Liver (tissue), 9 donors: ENCODE data around the gene XRCC6. TPM values are rescaled to one million over a fixed set of nuclear protein-coding genes. Genes with fewer than 3 reads are reported as not detected.

ENCODE experiments used
- DNase-seq: peaks from one replicate; pipeline ENCODE4 v3.0.0-alpha.2; 2017; ENCODE audit warnings: low spot score
- H3K27ac ChIP-seq, 2 donors: one replicate each; pipeline ENCODE4 v1.7.0; 2013; ENCODE audit warnings: inconsistent platforms in 2 of 2, low read length in 2 of 2, control low read depth in 1 of 2, low read depth in 1 of 2, mild to moderate bottlenecking in 1 of 2
- H3K27me3 ChIP-seq, 4 donors: one replicate each; pipeline versions ENCODE4 v1.6.1 to v1.7.0; 2013; ENCODE audit warnings: low read length in 3 of 4, inconsistent platforms in 1 of 4, mild to moderate bottlenecking in 1 of 4, moderate library complexity in 1 of 4; ENCODE audit not compliant: control insufficient read depth in 4 of 4, insufficient read depth in 4 of 4
- H3K36me3 ChIP-seq, 4 donors: one replicate each; pipeline versions ENCODE4 v1.6.1 to v1.7.0; 2013; ENCODE audit warnings: low read length in 3 of 4, mild to moderate bottlenecking in 3 of 4, low read depth in 1 of 4, moderate library complexity in 1 of 4; ENCODE audit not compliant: control insufficient read depth in 4 of 4, insufficient read depth in 3 of 4
- H3K4me1 ChIP-seq, 4 donors: one replicate each; pipeline versions ENCODE4 v1.6.1 to v1.7.0; 2013; ENCODE audit warnings: low read length in 3 of 4, mild to moderate bottlenecking in 3 of 4, moderate library complexity in 1 of 4; ENCODE audit not compliant: control insufficient read depth in 4 of 4, insufficient read depth in 4 of 4
- H3K4me3 ChIP-seq, 3 donors: one replicate each; pipeline versions ENCODE4 v1.6.1 to v1.7.0; 2013; ENCODE audit warnings: low read length in 3 of 3, control low read depth in 1 of 3, low read depth in 1 of 3, mild to moderate bottlenecking in 1 of 3
- H3K9ac ChIP-seq, 2 donors: one replicate each; pipeline ENCODE4 v1.7.0; 2013; ENCODE audit warnings: low read length in 2 of 2, mild to moderate bottlenecking in 2 of 2, moderate library complexity in 2 of 2, control low read depth in 1 of 2, low read depth in 1 of 2
- H3K9me3 ChIP-seq, 4 donors: one replicate each; pipeline versions ENCODE4 v1.6.1 to v1.7.0; 2013; ENCODE audit warnings: low read length in 3 of 4; ENCODE audit not compliant: control insufficient read depth in 4 of 4
- EGR1 ChIP-seq, 2 donors: IDR thresholded peaks; 2 replicates each; pipeline ENCODE4 v1.6.1; 2016 to 2018; ENCODE audit warnings: antibody characterized with exemption in 2 of 2, low read depth in 2 of 2
- FOXA1 ChIP-seq: IDR thresholded peaks from 2 replicates; pipeline ENCODE4 v1.6.1; 2016; ENCODE audit warnings: antibody characterized with exemption
- FOXA2 ChIP-seq: IDR thresholded peaks from 2 replicates; pipeline ENCODE4 v1.6.1; 2016; ENCODE audit warnings: antibody characterized with exemption
- GABPA ChIP-seq, 2 donors: IDR thresholded peaks in 1 of 2; conservative IDR thresholded peaks in 1 of 2; 2 replicates each; pipeline ENCODE4 v1.6.1; 2016; ENCODE audit warnings: antibody characterized with exemption in 2 of 2, mild to moderate bottlenecking in 1 of 2, moderate library complexity in 1 of 2
- HNF4A ChIP-seq, 2 donors: conservative IDR thresholded peaks; 2 replicates each; pipeline ENCODE4 v1.6.1; 2016; ENCODE audit warnings: antibody characterized with exemption in 2 of 2, mild to moderate bottlenecking in 2 of 2
- HNF4G ChIP-seq: IDR thresholded peaks from 2 replicates; pipeline ENCODE4 v1.6.1; 2016; ENCODE audit warnings: antibody characterized with exemption
- JUND ChIP-seq, 2 donors: IDR thresholded peaks; 2 replicates each; pipeline ENCODE4 v1.6.1; 2016; ENCODE audit warnings: antibody characterized with exemption in 2 of 2
- NR2F2 ChIP-seq: IDR thresholded peaks from 2 replicates; pipeline ENCODE4 v1.6.1; 2016; ENCODE audit warnings: antibody characterized with exemption
- RAD21 ChIP-seq, 2 donors: IDR thresholded peaks; 2 replicates each; pipeline ENCODE4 v1.6.1; 2016; ENCODE audit warnings: antibody characterized with exemption in 2 of 2, mild to moderate bottlenecking in 2 of 2
- RXRA ChIP-seq, 2 donors: IDR thresholded peaks; 2 replicates each; pipeline ENCODE4 v1.6.1; 2017 to 2018; ENCODE audit warnings: antibody characterized with exemption in 2 of 2, mild to moderate bottlenecking in 1 of 2
- SP1 ChIP-seq: IDR thresholded peaks from 2 replicates; pipeline ENCODE4 v1.6.1; 2018; ENCODE audit warnings: antibody characterized with exemption, mild to moderate bottlenecking
- TAF1 ChIP-seq: conservative IDR thresholded peaks from 2 replicates; pipeline ENCODE4 v1.6.1; 2016; ENCODE audit warnings: antibody characterized with exemption, mild to moderate bottlenecking
- YY1 ChIP-seq: IDR thresholded peaks from 2 replicates; pipeline ENCODE4 v1.6.1; 2016; ENCODE audit warnings: antibody characterized with exemption, mild to moderate bottlenecking
- WGBS: extraction: QIAGEN DNeasy Blood & Tissue Kit; methylation state at CpG from one replicate; pipeline ENCODE4 v1.1.7; 2013; 5-methylcytosine and 5-hydroxymethylcytosine counted together
- polyA plus RNA-seq, 2 donors: library from polyadenylated mRNA; stranded (reverse) in 1 of 2; unstranded in 1 of 2; fragments of 200-250 nt in 1 of 2; fragments of >200 nt in 1 of 2; fragmentation: Nextera tagmentation in 1 of 2; extraction: Ambion mirVana in 1 of 2; gene quantifications; one replicate each; pipeline versions ENCODE4 v1.2.1 to v1.2.3, GENCODE V29; 2013 to 2015
- total RNA-seq, 2 donors: library from RNA; depleted of rRNA; stranded (reverse); fragments of >200 nt; gene quantifications; one replicate each; pipeline ENCODE4 v1.2.3, GENCODE V29; 2014
- TF ChIP-seq, protein P1 (sequence below): IDR thresholded peaks from 2 replicates; pipeline ENCODE4 v1.6.1; 2016; ENCODE audit warnings: antibody characterized with exemption
- TF ChIP-seq, protein P2 (sequence below): IDR thresholded peaks from 2 replicates; pipeline ENCODE4 v1.6.1; 2016; ENCODE audit warnings: antibody characterized with exemption, mild to moderate bottlenecking
- TF ChIP-seq, protein P3 (sequence below): IDR thresholded peaks from 2 replicates; pipeline ENCODE4 v1.6.1; 2016; ENCODE audit warnings: antibody characterized with exemption
- TF ChIP-seq, protein P4 (sequence below): IDR thresholded peaks from 2 replicates; pipeline ENCODE4 v1.6.1; 2016; ENCODE audit warnings: antibody characterized with exemption
- donor health status: healthy.
- donor health status: healthy.
- donor health status: healthy.
- donor health status: healthy.
- donor health status: healthy.

XRCC6 gene
- total and polyA plus RNA-seq, 4 donors: 81.8 to 148 (median 96.0) TPM

DNA sequence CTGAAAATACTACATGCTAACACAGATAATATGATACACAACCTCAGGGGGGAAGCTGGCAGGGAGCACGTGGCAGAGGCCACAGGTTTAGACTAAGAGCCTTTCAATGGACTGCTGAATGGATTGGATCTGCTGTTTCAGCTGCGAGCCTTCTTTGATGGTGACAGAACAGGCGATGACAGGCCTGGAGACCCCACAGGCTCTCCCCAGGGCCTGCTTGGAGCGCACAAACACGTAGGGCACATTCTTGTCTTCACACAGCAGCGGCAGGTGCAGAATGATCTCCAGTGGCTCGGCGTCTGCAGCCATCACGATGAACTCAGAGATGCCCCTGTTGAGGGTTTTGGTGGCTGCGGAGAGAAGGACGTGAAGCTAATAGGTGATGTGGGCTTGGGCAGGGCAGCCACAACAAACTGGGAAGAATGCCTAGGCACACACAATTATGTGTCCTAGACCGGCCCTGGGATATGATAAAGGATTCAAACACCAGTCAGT is 53.8 kb downstream of the XRCC6 start:
- Histone ChIP-seq H3K9ac (no peak overlapping the region), H3K27me3 (no peaks in the 10 kb centered on the region), H3K4me3 (no peak overlapping the region), H3K9me3 (no peaks in the 10 kb centered on the region), H3K36me3 (peaks cover 3 to 40% (median 28%) of the 10 kb centered on the region in 4 donors), H3K4me1 (peaks cover 0 to 2% (median 0%) of the 10 kb centered on the region in 4 donors), H3K27ac (no peak overlapping the region)
- no peak for DNase-seq
- WGBS: 94% methylated on average over 12 of the region's 12 CpGs
- no peak for TF ChIP-seq TAF1
- no peak for TF ChIP-seq EGR1 (IDR thresholded peaks at IDR 0.05; ENCODE audit: low read depth in 2 of 2)
- no peak for TF ChIP-seq RXRA (IDR thresholded peaks at IDR 0.05)
- no peak for TF ChIP-seq HNF4A (conservative IDR thresholded peaks at IDR 0.05)
- TF ChIP-seq, protein P1, sequence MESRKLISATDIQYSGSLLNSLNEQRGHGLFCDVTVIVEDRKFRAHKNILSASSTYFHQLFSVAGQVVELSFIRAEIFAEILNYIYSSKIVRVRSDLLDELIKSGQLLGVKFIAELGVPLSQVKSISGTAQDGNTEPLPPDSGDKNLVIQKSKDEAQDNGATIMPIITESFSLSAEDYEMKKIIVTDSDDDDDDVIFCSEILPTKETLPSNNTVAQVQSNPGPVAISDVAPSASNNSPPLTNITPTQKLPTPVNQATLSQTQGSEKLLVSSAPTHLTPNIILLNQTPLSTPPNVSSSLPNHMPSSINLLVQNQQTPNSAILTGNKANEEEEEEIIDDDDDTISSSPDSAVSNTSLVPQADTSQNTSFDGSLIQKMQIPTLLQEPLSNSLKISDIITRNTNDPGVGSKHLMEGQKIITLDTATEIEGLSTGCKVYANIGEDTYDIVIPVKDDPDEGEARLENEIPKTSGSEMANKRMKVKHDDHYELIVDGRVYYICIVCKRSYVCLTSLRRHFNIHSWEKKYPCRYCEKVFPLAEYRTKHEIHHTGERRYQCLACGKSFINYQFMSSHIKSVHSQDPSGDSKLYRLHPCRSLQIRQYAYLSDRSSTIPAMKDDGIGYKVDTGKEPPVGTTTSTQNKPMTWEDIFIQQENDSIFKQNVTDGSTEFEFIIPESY: no peak
- TF ChIP-seq YY1: no peak
- no peak for TF ChIP-seq GABPA (IDR thresholded peaks at IDR 0.05 in 1 of 2, conservative IDR thresholded peaks at IDR 0.05 in 1 of 2)
- TF ChIP-seq, protein P2, sequence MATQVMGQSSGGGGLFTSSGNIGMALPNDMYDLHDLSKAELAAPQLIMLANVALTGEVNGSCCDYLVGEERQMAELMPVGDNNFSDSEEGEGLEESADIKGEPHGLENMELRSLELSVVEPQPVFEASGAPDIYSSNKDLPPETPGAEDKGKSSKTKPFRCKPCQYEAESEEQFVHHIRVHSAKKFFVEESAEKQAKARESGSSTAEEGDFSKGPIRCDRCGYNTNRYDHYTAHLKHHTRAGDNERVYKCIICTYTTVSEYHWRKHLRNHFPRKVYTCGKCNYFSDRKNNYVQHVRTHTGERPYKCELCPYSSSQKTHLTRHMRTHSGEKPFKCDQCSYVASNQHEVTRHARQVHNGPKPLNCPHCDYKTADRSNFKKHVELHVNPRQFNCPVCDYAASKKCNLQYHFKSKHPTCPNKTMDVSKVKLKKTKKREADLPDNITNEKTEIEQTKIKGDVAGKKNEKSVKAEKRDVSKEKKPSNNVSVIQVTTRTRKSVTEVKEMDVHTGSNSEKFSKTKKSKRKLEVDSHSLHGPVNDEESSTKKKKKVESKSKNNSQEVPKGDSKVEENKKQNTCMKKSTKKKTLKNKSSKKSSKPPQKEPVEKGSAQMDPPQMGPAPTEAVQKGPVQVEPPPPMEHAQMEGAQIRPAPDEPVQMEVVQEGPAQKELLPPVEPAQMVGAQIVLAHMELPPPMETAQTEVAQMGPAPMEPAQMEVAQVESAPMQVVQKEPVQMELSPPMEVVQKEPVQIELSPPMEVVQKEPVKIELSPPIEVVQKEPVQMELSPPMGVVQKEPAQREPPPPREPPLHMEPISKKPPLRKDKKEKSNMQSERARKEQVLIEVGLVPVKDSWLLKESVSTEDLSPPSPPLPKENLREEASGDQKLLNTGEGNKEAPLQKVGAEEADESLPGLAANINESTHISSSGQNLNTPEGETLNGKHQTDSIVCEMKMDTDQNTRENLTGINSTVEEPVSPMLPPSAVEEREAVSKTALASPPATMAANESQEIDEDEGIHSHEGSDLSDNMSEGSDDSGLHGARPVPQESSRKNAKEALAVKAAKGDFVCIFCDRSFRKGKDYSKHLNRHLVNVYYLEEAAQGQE: no peak
- TF ChIP-seq, protein P3, sequence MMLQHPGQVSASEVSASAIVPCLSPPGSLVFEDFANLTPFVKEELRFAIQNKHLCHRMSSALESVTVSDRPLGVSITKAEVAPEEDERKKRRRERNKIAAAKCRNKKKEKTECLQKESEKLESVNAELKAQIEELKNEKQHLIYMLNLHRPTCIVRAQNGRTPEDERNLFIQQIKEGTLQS: no peak
- no peak for TF ChIP-seq FOXA2
- no peak for TF ChIP-seq SP1

DNA sequence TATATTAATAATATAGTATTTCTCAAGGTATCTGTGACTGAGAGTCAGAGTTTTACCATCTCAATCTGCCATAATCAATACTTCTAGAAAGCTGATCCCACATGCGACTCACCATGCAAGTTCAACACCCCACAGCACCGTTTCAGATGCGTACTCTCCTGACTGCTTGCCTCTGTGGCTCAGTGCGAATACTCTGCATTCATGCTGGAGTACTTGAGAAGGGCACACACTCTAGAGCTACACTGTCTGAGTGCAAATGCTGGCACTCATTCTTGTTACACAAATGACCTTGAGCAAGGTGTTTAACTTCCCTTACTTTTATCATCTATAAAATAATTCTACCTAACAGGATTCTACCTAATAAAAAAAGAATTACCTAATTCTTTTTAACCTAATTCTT is 55.0 kb downstream of the XRCC6 start:
- Histone ChIP-seq H3K4me1 (peaks cover 0 to 5% (median 0%) of the 10 kb centered on the region in 4 donors), H3K9ac (no peak overlapping the region), H3K36me3 (peaks cover 4 to 44% (median 34%) of the 10 kb centered on the region in 4 donors), H3K4me3 (no peak overlapping the region), H3K27me3 (no peaks in the 10 kb centered on the region), H3K9me3 (no peaks in the 10 kb centered on the region), H3K27ac (no peak overlapping the region)
- DNase-seq: no peak
- WGBS: 96% methylated on average over 4 of the region's 4 CpGs
- TF ChIP-seq, protein P1: no peak
- TF ChIP-seq, protein P4, sequence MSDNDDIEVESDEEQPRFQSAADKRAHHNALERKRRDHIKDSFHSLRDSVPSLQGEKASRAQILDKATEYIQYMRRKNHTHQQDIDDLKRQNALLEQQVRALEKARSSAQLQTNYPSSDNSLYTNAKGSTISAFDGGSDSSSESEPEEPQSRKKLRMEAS: no peak
- TF ChIP-seq, protein P3: no peak
- no peak for TF ChIP-seq JUND (IDR thresholded peaks at IDR 0.05)
- no peak for TF ChIP-seq RAD21 (IDR thresholded peaks at IDR 0.05)
- no peak for TF ChIP-seq FOXA2
- TF ChIP-seq NR2F2: no peak
- TF ChIP-seq TAF1: no peak
- no peak for TF ChIP-seq EGR1 (IDR thresholded peaks at IDR 0.05; ENCODE audit: low read depth in 2 of 2)
- TF ChIP-seq, protein P2: no peak
- no peak for TF ChIP-seq GABPA (IDR thresholded peaks at IDR 0.05 in 1 of 2, conservative IDR thresholded peaks at IDR 0.05 in 1 of 2)
- no peak for TF ChIP-seq FOXA1
- no peak for TF ChIP-seq RXRA (IDR thresholded peaks at IDR 0.05)
- TF ChIP-seq HNF4A (conservative IDR thresholded peaks at IDR 0.05): no peak
- no peak for TF ChIP-seq HNF4G
